H54 (cell line): ENCODE results near the gene TULP4.

ENCODE experiments used
- DNase-seq: peaks from one replicate; pipeline ENCODE4 v3.0.0; 2011; ENCODE audit warnings: low spot score, mixed read lengths; ENCODE audit not compliant: insufficient read length
- FAIRE-seq: peaks from 3 replicates; lab custom pipeline; 2011; peaks lifted over from hg19 to GRCh38; lab: Jason Lieb, UNC
- POLR2A ChIP-seq: IDR thresholded peaks from 2 replicates; pipeline ENCODE4 v1.6.1; 2011; ENCODE audit warnings: low read depth, mild to moderate bottlenecking, low read length

Gene TULP4

GRCh38 chr6:158353883-158354877 is 41.9 kb downstream of the TULP4 start:
- no peak for DNase-seq
- TF ChIP-seq POLR2A, result no peak
- no peak for FAIRE-seq

GRCh38 chr6:158356586-158357546 is 44.6 kb downstream of the TULP4 start:
- no peak for DNase-seq
- FAIRE-seq, result no peak
- TF ChIP-seq POLR2A, result no peak

- TF ChIP-seq POLR2A, result no peak
- DNase-seq, result no peak
- no peak for FAIRE-seq
These were observed 45.4 kb downstream of the TULP4 start for GRCh38 chr6:158357570-158358216.

- no peak for TF ChIP-seq POLR2A
- no peak for FAIRE-seq
These were observed 46.3 kb downstream of the TULP4 start for GRCh38 chr6:158358450-158359077.

GRCh38 chr6:158361068-158361467 is 48.8 kb downstream of the TULP4 start:
- FAIRE-seq (no peak), DNase-seq (no peak)
- TF ChIP-seq POLR2A, result no peak

More at GRCh38 chr6:158358450-158359077, 46.3 kb downstream of the TULP4 start:
- no peak for DNase-seq

GRCh38 chr6:158361961-158362669 is 49.9 kb downstream of the TULP4 start:
- TF ChIP-seq POLR2A, result no peak
- no peak for FAIRE-seq
- no peak for DNase-seq

GRCh38 chr6:158366363-158366762 is 54.1 kb downstream of the TULP4 start:
- DNase-seq, result no peak
- FAIRE-seq, result no peak
- no peak for TF ChIP-seq POLR2A

- DNase-seq (no peak), FAIRE-seq (no peak)
- no peak for TF ChIP-seq POLR2A
These were observed 55.6 kb downstream of the TULP4 start for GRCh38 chr6:158367816-158368215.

GRCh38 chr6:158369241-158369640 is 57.0 kb downstream of the TULP4 start:
- DNase-seq (no peak), FAIRE-seq (no peak)
- TF ChIP-seq POLR2A, result no peak

GRCh38 chr6:158370805-158371204 is 58.5 kb downstream of the TULP4 start:
- no peak for TF ChIP-seq POLR2A
- no peak for FAIRE-seq
- no peak for DNase-seq

GRCh38 chr6:158371261-158371660 is 59.0 kb downstream of the TULP4 start:
- no peak for DNase-seq
- FAIRE-seq, result no peak
- TF ChIP-seq POLR2A, result no peak

GRCh38 chr6:158372574-158372973 is 60.3 kb downstream of the TULP4 start:
- DNase-seq (no peak), FAIRE-seq (no peak)
- TF ChIP-seq POLR2A, result no peak
